Upper lobe of left lung (tissue), 4 donors: Measurements from ENCODE around the gene OPN1MW.

Experiments used
- CTCF ChIP-seq, 6 experiments: fragments of 450-650 bp in 4 of 6; fragments of 200-600 bp in 2 of 6; sonication (generic) in 2 of 6; IDR thresholded peaks; one replicate each; pipeline ENCODE4 v1.5.1; 2016 to 2019; ENCODE audit warnings: antibody characterized with exemption in 6 of 6
- EP300 ChIP-seq, 4 donors: sonication (generic); formaldehyde crosslinking; IDR thresholded peaks; one replicate each; pipeline ENCODE4 v1.5.1; 2017; ENCODE audit warnings: antibody characterized with exemption in 4 of 4, control low read depth in 2 of 4
- POLR2A ChIP-seq, 4 donors: fragments of 450-650 bp; IDR thresholded peaks; one replicate each; pipeline ENCODE4 v1.5.1; 2016 to 2017; ENCODE audit warnings: antibody characterized with exemption in 4 of 4, mild to moderate bottlenecking in 2 of 4
- POLR2AphosphoS5 ChIP-seq, 2 donors: sonication (generic); formaldehyde crosslinking; IDR thresholded peaks; one replicate each; pipeline ENCODE4 v1.5.1; 2017; ENCODE audit warnings: antibody characterized with exemption in 2 of 2

- TF ChIP-seq CTCF (IDR thresholded peaks at IDR 0.05) (no peak), POLR2AphosphoS5 (IDR thresholded peaks at IDR 0.05) (no peak), POLR2A (IDR thresholded peaks at IDR 0.05) (no peak), EP300 (IDR thresholded peaks at IDR 0.05) (no peak)
These were observed 42.2 kb upstream of the OPN1MW start for GRCh38 chrX:154140206-154140605.
